Measurements from ENCODE around the gene MPZ. TPM values are rescaled to one million over a fixed set of nuclear protein-coding genes. Genes with fewer than 3 reads are reported as not detected.

MPZ gene
- polyA plus RNA-seq, 1 donor from 2014 or later = not detected

- peak overlapping the region; percentile 84 for H3K4me2 ChIP-seq (ENCODE audit: low read length)
- peak overlapping the region; percentile 86 for H2AFZ ChIP-seq (ENCODE audit: low read depth, low read length)
- H3K9me2 ChIP-seq (ENCODE audit: insufficient read depth, low read length) = no peaks in the 10 kb centered on the region
- TF ChIP-seq REST (IDR thresholded peaks at IDR 0.05; ENCODE audit: borderline replicate concordance) (no peak), CTCF (IDR thresholded peaks at IDR 0.05; ENCODE audit: poor library complexity, severe bottlenecking) (no peak), POLR2AphosphoS5 (IDR thresholded peaks at IDR 0.05) (no peak), EZH2 (IDR thresholded peaks at IDR 0.05; ENCODE audit: borderline replicate concordance, insufficient read depth, low read length, poor library complexity, severe bottlenecking) (no peak), TAF1 (IDR thresholded peaks at IDR 0.05; ENCODE audit: low read depth) (no peak), SMC3 (conservative IDR thresholded peaks at IDR 0.05; ENCODE audit: poor library complexity) (no peak), EP300 (conservative IDR thresholded peaks at IDR 0.05; ENCODE audit: poor library complexity, severe bottlenecking) (no peak), MXI1 (conservative IDR thresholded peaks at IDR 0.05; ENCODE audit: poor library complexity, severe bottlenecking) (no peak), RAD21 (conservative IDR thresholded peaks at IDR 0.05) (no peak)
- H3K4me3 ChIP-seq (ENCODE audit: low read length) = peak overlapping the region; percentile 74
- H3K9me3 ChIP-seq (ENCODE audit: low read length) = no peaks in the 10 kb centered on the region
- H3K9ac ChIP-seq (ENCODE audit: low read length) = peak overlapping the region; percentile 84
- no peaks in the 10 kb centered on the region for H3K27me3 ChIP-seq (ENCODE audit: insufficient read depth, low read depth, low read length)
- no peaks in the 10 kb centered on the region for H3F3A ChIP-seq (ENCODE audit: insufficient read depth, low read length, poor library complexity, severe bottlenecking)
- peaks cover 10% of the 10 kb centered on the region for H3K79me2 ChIP-seq (replicated peaks; ENCODE audit: insufficient read depth, low read length)
- no peaks in the 10 kb centered on the region for H3K36me3 ChIP-seq (ENCODE audit: insufficient read depth, low read length)
- H4K20me1 ChIP-seq (ENCODE audit: insufficient read depth) = no peaks in the 10 kb centered on the region
- H3K27ac ChIP-seq (ENCODE audit: low read length) = peak overlapping the region; percentile 88
Measured at GRCh38 chr1:161313554-161314200, 3.9 kb upstream of the MPZ start.

GRCh38 chr1:161311595-161312181 lies 1.9 kb upstream of the MPZ start:
- TF ChIP-seq REST (IDR thresholded peaks at IDR 0.05; ENCODE audit: borderline replicate concordance) (no peak), EZH2 (IDR thresholded peaks at IDR 0.05; ENCODE audit: borderline replicate concordance, insufficient read depth, low read length, poor library complexity, severe bottlenecking) (no peak), CTCF (IDR thresholded peaks at IDR 0.05; ENCODE audit: poor library complexity, severe bottlenecking) (no peak), POLR2AphosphoS5 (IDR thresholded peaks at IDR 0.05) (no peak), MXI1 (conservative IDR thresholded peaks at IDR 0.05; ENCODE audit: poor library complexity, severe bottlenecking) (no peak), SMC3 (conservative IDR thresholded peaks at IDR 0.05; ENCODE audit: poor library complexity) (no peak), TAF1 (IDR thresholded peaks at IDR 0.05; ENCODE audit: low read depth) (no peak), EP300 (conservative IDR thresholded peaks at IDR 0.05; ENCODE audit: poor library complexity, severe bottlenecking) (no peak), RAD21 (conservative IDR thresholded peaks at IDR 0.05) (no peak)
- Histone ChIP-seq H3K9me3 (ENCODE audit: low read length) (no peaks in the 10 kb centered on the region), H3K4me2 (ENCODE audit: low read length) (no peak overlapping the region), H3K9ac (ENCODE audit: low read length) (no peak overlapping the region), H3K4me3 (ENCODE audit: low read length) (no peak overlapping the region), H4K20me1 (ENCODE audit: insufficient read depth) (no peaks in the 10 kb centered on the region), H3F3A (ENCODE audit: insufficient read depth, low read length, poor library complexity, severe bottlenecking) (no peaks in the 10 kb centered on the region), H3K27ac (ENCODE audit: low read length) (no peak overlapping the region), H3K27me3 (ENCODE audit: insufficient read depth, low read depth, low read length) (no peaks in the 10 kb centered on the region), H3K79me2 (replicated peaks; ENCODE audit: insufficient read depth, low read length) (peaks cover 10% of the 10 kb centered on the region), H3K36me3 (ENCODE audit: insufficient read depth, low read length) (no peaks in the 10 kb centered on the region), H3K9me2 (ENCODE audit: insufficient read depth, low read length) (no peaks in the 10 kb centered on the region), H2AFZ (ENCODE audit: low read depth, low read length) (no peak overlapping the region)
